IMR-90 (cell line): ENCODE results near the gene NNMT.

Experiments
- BHLHE40 ChIP-seq: fragments of 150-350 bp; IDR thresholded peaks from 2 replicates; pipeline ENCODE4 v1.6.1; 2016; ENCODE audit warnings: mild to moderate bottlenecking, low read depth, low read length
- CTCF ChIP-seq: conservative IDR thresholded peaks from 2 replicates; pipeline ENCODE4 v1.5.1; 2012; ENCODE audit warnings: mild to moderate bottlenecking, low read depth, low read length, improper control_type of control experiment
- ELK1 ChIP-seq: fragments of 150-350 bp; IDR thresholded peaks from 2 replicates; pipeline ENCODE4 v1.6.1; 2016; ENCODE audit warnings: low read depth, mild to moderate bottlenecking, low read length, moderate library complexity, borderline replicate concordance
- MXI1 ChIP-seq: IDR thresholded peaks from 2 replicates; pipeline ENCODE4 v1.6.1; 2012; ENCODE audit warnings: low read depth, mild to moderate bottlenecking, low read length, moderate library complexity, borderline replicate concordance
- NFE2L2 ChIP-seq: fragments of 150-350 bp; IDR thresholded peaks from 2 replicates; pipeline ENCODE4 v1.6.1; 2016; ENCODE audit warnings: low read depth, mild to moderate bottlenecking, low read length
- RAD21 ChIP-seq: IDR thresholded peaks from 2 replicates; pipeline ENCODE4 v1.6.1; 2012; ENCODE audit warnings: low read length, improper control_type of control experiment

DNA sequence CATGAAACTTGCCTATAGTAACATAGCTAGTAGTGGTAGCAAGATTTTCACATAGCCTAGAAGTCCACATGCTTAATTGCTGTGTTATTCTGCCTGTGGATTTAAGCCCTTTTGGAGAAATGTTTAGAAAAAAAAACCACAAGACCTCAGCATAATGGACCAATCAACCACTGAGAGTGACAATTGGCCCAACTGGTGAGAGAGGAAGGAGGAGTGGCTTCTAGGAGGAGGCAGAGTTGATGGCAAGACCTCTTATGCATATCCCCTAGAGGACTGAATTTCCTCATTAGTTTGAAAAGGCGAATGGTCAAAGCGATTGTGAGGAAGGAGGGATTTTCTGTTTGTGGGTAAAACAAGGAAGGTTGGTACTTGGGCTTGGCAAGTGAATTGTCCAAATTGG, 30.6 kb downstream of the NNMT start:
- TF ChIP-seq CTCF = no peak
- TF ChIP-seq NFE2L2 = no peak
- TF ChIP-seq BHLHE40 = no peak
- no peak for TF ChIP-seq ELK1
- TF ChIP-seq MXI1 = no peak
- TF ChIP-seq RAD21 = no peak
